Lung (tissue), 12 donors: Measurements from ENCODE around the gene HAPSTR1. TPM values are rescaled to one million over a fixed set of nuclear protein-coding genes. Genes with fewer than 3 reads are reported as not detected.

Experiments used
- ATAC-seq: fragments of 200-7000 bp; cut with Tn5 transposase; one replicate; pipeline ENCODE4 v1.9.1; 2020; ENCODE audit warnings: moderate number of reproducible peaks; ENCODE audit not compliant: insufficient read depth, low FRiP score
- DNase-seq, 3 donors: peaks; one replicate each; pipeline ENCODE4 v3.0.0-alpha.2; 2013 to 2017
- H3K27ac ChIP-seq, 2 donors: one replicate each; pipeline ENCODE4 v1.5.1; 2013; ENCODE audit warnings: mild to moderate bottlenecking in 2 of 2, moderate library complexity in 2 of 2, control low read depth in 1 of 2, inconsistent platforms in 1 of 2, low read depth in 1 of 2, low read length in 1 of 2
- H3K27me3 ChIP-seq, 3 donors: one replicate each; pipeline ENCODE4 v1.5.1; 2013; ENCODE audit warnings: low read length in 2 of 3; ENCODE audit not compliant: control insufficient read depth in 3 of 3, insufficient read depth in 3 of 3
- H3K36me3 ChIP-seq, 4 donors: one replicate each; pipeline ENCODE4 v1.5.1; 2013; ENCODE audit warnings: low read length in 4 of 4, mild to moderate bottlenecking in 1 of 4, moderate library complexity in 1 of 4; ENCODE audit not compliant: control insufficient read depth in 4 of 4, insufficient read depth in 4 of 4
- H3K4me1 ChIP-seq, 5 donors: one replicate each; pipeline ENCODE4 v1.5.1; 2013; ENCODE audit warnings: low read length in 5 of 5, mild to moderate bottlenecking in 2 of 5, moderate library complexity in 1 of 5; ENCODE audit not compliant: control insufficient read depth in 5 of 5, insufficient read depth in 5 of 5
- H3K4me3 ChIP-seq: one replicate; pipeline ENCODE4 v1.5.1; 2013; ENCODE audit warnings: mild to moderate bottlenecking, control low read depth, moderate library complexity
- H3K9ac ChIP-seq, 2 donors: one replicate each; pipeline ENCODE4 v1.5.1; 2013; ENCODE audit warnings: low read length in 2 of 2, control low read depth in 1 of 2; ENCODE audit not compliant: insufficient read depth in 1 of 2
- H3K9me3 ChIP-seq, 4 donors: one replicate each; pipeline ENCODE4 v1.5.1; 2013; ENCODE audit warnings: low read length in 3 of 4, mild to moderate bottlenecking in 1 of 4, moderate library complexity in 1 of 4; ENCODE audit not compliant: control insufficient read depth in 4 of 4, insufficient read depth in 3 of 4
- WGBS, 2 donors: extraction: QIAGEN DNeasy Blood & Tissue Kit; methylation state at CpG; one replicate each; pipeline ENCODE4 v1.1.7; 2013; 5-methylcytosine and 5-hydroxymethylcytosine counted together
- polyA plus RNA-seq, 2 donors: library from polyadenylated mRNA; stranded (reverse); fragments of 200-250 nt; gene quantifications; one replicate each; pipeline ENCODE4 v1.2.1, GENCODE V29; 2013
- total RNA-seq, 2 donors: library from RNA; depleted of rRNA in 1 of 2; stranded (reverse); fragments of >200 nt in 1 of 2; gene quantifications; one replicate each; pipeline ENCODE4 v1.2.1, GENCODE V29; 2014 to 2021
- TF ChIP-seq, protein P1 (sequence below): IDR thresholded peaks from 2 replicates; pipeline ENCODE4 v1.5.1; 2012; ENCODE audit warnings: mild to moderate bottlenecking; ENCODE audit errors: control extremely low read depth, extremely low read depth
- donor health status: control.
- donor health status: control.
- donor health status: Bipolar disorder and iron deficiency.
- donor health status: healthy.
- donor health status: DM: yes; HTN: yes; CAD: no.

Gene HAPSTR1
- total and polyA plus RNA-seq, 4 donors, result 10.1 to 81.7 (median 40.6) TPM

GRCh38 chr16:9094011-9094846 is 2.8 kb downstream of the HAPSTR1 start:
- 31 to 45% methylated on average over 8 of the region's 8 CpGs for WGBS, 2 donors
- H3K9ac ChIP-seq, result peak overlapping the region in 1 of 2 donors; percentile 81

DNA sequence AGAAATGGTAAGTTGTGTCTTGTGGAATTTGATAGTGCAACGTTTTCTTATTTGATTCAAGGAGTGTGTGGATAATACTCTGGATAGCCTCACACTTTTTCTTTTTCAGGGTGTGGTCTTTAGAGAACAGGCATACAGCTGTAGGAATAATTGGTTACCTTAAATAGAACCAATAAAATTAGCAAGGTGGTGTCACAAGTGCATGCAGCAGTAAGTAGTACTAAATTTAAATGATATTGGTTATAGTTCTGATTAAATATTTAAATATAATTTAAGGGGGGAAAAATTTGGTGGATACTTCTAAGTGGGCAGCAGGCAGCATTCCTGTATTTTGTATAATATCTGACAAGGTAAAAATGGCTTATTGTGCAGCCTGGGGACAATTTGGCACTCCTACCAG is 3.7 kb downstream of the HAPSTR1 start:
- Histone ChIP-seq H3K4me3 (no peak overlapping the region), H3K36me3 (peaks cover 0 to 30% (median 13%) of the 10 kb centered on the region in 4 donors)

More at GRCh38 chr16:9094011-9094846, 2.8 kb downstream of the HAPSTR1 start:
- Histone ChIP-seq H3K36me3 (peaks cover 0 to 30% (median 13%) of the 10 kb centered on the region in 4 donors), H3K4me3 (no peak overlapping the region), H3K27me3 (no peaks in the 10 kb centered on the region), H3K27ac (no peak overlapping the region), H3K9me3 (no peaks in the 10 kb centered on the region), H3K4me1 (peaks cover 15 to 40% (median 32%) of the 10 kb centered on the region in 5 donors)
- no peak for ATAC-seq
- TF ChIP-seq, protein P1, sequence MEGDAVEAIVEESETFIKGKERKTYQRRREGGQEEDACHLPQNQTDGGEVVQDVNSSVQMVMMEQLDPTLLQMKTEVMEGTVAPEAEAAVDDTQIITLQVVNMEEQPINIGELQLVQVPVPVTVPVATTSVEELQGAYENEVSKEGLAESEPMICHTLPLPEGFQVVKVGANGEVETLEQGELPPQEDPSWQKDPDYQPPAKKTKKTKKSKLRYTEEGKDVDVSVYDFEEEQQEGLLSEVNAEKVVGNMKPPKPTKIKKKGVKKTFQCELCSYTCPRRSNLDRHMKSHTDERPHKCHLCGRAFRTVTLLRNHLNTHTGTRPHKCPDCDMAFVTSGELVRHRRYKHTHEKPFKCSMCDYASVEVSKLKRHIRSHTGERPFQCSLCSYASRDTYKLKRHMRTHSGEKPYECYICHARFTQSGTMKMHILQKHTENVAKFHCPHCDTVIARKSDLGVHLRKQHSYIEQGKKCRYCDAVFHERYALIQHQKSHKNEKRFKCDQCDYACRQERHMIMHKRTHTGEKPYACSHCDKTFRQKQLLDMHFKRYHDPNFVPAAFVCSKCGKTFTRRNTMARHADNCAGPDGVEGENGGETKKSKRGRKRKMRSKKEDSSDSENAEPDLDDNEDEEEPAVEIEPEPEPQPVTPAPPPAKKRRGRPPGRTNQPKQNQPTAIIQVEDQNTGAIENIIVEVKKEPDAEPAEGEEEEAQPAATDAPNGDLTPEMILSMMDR, result no peak
- DNase-seq, result no peak

DNA sequence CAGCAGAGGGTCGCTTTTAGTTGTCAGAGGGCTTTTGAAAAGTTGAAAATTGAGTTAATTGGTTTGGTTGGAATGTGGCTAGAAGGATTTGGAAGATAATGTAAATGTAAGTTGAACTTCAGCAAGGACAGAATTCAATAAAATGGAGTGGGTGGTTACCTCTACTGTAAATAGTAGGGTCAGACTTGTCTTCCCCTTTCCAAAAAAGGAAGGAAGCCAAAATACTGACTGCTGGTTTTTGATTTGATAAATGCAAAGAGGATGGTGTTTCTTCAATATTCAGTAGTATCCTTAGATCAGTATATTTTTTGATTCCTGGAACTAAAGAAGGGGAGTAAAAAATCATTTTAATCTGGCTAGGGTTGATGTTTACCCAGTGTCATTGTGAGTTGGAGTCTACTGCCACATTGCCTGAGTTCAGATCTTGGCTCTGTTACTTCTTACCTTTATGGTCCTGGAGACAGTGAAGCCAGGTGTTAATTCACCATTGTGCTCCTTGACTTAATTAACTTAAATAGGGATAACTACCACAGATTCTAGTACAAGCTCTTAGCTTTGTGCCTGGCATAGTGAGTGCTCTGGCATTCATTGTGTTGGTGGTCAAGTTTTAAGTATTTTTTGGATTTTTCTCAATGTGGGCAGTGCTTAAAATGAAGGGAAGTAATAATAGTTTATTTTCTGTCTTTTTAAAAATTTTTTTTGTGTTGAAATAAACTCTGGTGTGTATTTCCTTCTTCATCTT is 4.4 kb downstream of the HAPSTR1 start:
- Histone ChIP-seq H3K4me1 (peaks cover 18 to 46% (median 40%) of the 10 kb centered on the region in 5 donors), H3K9ac (no peak overlapping the region), H3K27ac (no peak overlapping the region), H3K36me3 (peaks cover 0 to 30% (median 14%) of the 10 kb centered on the region in 4 donors), H3K27me3 (no peaks in the 10 kb centered on the region), H3K4me3 (no peak overlapping the region), H3K9me3 (no peaks in the 10 kb centered on the region)
- 37 to 67% methylated on average over 1 of the region's 1 CpG for WGBS, 2 donors
- ATAC-seq (no peak), DNase-seq (no peak)
- TF ChIP-seq, protein P1, result no peak

More for the DNA sequence above, 3.7 kb downstream of the HAPSTR1 start:
- Histone ChIP-seq H3K27ac (no peak overlapping the region), H3K9ac (peak overlapping the region in 1 of 2 donors; percentile 32), H3K4me1 (peaks cover 17 to 45% (median 40%) of the 10 kb centered on the region in 5 donors), H3K9me3 (no peaks in the 10 kb centered on the region), H3K27me3 (no peaks in the 10 kb centered on the region)
- TF ChIP-seq, protein P1, result no peak
- DNase-seq (no peak), ATAC-seq (no peak)
- WGBS, 2 donors, result 13 to 47% methylated on average over 1 of the region's 1 CpG
